Measurements from ENCODE around the gene RHOBTB3.
A peak's percentile ranks its signal among the peaks of the same experiment; 100 is the strongest.

Gene RHOBTB3

DNA sequence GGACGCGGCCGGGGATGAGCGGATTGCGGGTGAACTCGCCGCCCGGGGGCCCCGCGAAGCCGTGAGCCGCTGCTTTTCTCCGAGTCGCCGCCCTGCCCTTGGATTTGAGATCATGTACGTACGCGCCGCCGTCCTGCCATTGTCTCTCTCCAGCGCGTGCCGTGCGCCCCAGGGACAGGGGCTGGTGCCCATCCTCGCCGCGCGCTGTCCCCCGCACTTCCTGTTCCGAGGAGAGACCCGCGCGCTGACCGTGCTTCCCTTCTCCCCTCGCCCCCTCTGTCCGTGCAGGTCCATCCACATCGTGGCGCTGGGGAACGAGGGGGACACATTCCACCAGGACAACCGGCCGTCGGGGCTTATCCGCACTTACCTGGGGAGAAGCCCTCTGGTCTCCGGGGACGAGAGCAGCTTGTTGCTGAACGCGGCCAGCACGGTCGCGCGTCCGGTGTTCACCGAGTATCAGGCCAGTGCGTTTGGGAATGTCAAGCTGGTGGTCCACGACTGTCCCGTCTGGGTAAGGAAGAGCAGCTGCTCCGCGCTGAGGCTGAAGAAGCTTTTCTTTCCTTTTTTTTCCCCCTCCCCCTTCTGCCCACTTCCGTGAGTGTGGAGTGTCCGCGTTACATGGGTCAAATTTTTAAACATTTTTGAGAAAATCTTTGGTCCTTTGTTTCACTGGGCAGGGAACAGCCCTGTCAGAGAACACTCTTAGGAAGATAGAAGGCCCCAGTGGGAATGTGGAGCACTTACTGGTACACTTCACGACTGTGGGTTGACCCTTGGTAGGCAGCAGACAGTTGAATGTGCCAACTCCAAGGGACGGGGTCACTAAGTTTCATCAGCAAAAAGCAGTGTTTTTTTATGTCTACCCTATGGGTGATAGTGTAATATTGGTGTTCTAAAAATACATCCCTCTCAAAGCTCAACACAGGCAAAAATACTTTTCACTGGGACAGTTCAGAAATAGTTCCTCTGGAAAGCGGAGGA is 727 bp downstream of the RHOBTB3 start:
- DNase-seq (ENCODE audit: low read depth), result peak; percentile 62

GRCh38 chr5:95733107-95733665 is 2.0 kb downstream of the RHOBTB3 start:
- DNase-seq (ENCODE audit: low read depth), result no peak

DNA sequence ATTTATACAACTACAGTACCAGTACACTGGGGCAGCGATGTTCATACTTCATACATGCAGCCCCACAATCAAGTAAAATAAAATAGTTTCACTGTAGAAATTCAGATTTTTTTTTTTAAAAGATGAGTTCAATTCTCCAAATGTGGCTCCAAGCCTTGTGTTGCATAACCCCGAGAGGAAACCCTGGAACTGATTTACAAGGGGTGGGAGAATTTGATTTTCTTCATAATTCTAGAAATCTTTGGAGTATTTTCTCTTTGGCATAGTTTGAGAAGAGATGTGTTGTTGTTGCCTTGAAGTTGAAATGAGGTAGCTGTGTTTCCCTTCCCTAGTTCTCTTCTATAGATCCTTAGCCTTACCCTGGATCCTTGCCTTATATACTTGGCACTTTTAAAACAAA is 3.1 kb downstream of the RHOBTB3 start:
- DNase-seq (ENCODE audit: low read depth), result no peak

- DNase-seq (ENCODE audit: low read depth), result no peak
Observed at GRCh38 chr5:95734906-95735305, 3.8 kb downstream of the RHOBTB3 start.

GRCh38 chr5:95735406-95735805 is 4.3 kb downstream of the RHOBTB3 start:
- DNase-seq (ENCODE audit: low read depth), result no peak

DNA sequence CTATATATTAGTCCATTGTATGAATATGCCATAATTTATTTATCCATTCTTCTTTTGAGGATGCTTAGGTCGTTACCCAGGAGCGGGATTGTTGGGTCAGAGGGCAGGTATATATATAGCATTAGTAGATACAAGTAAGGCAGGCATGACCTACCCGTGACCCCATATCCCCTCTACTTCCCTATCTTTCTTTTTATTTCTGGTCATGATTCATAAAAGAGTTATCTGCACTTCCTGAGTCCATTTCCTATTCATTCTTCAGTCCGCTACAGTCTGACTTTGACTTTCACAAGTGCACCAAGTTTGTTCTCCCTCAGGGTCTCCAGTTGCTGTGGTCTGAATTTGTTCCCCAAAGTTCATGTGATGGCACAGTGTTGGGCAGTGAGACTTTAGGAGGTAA is 6.9 kb downstream of the RHOBTB3 start:
- no peak for DNase-seq (ENCODE audit: low read depth)

DNA sequence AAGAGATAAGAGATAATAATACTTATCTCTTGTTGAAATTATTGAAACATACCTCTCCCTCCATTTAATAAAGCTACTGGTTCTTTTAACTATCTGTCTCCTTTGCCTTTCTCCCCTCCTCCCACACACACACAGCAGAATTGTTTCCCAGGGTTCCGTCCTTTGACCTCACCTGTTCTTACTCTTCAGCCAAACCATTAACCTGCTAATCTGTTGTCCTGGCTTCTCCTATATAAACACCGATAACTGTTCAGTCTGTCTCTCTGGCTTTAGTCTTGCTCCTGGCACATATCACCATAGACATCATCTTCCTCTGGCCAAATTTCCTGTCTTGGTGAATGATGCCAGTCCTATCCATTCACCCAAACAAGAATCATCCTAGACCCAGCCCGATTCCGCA is 7.7 kb downstream of the RHOBTB3 start:
- no peak for DNase-seq (ENCODE audit: low read depth)

DNA sequence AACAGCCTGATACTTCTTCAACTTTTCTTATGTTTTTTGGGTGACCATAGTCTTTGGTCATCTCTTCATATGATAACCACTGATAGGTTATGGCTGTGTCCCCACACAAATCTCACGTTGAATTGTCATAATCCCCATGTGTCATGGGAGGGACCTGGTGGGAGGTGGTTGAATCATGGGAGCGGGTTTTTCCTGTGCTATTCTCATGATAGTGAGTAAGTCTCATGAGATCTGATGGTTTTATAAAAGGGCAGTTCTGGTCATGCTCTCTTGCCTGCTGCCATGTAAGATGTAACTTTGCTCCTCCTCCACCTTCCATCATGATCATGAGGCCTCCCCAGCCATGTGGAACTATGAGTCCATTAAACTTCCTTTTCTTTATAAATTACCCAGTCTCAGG is 8.7 kb downstream of the RHOBTB3 start:
- no peak for DNase-seq (ENCODE audit: low read depth)

- DNase-seq (ENCODE audit: low read depth), result no peak
Observed at GRCh38 chr5:95741458-95741857, 10.3 kb downstream of the RHOBTB3 start.

DNA sequence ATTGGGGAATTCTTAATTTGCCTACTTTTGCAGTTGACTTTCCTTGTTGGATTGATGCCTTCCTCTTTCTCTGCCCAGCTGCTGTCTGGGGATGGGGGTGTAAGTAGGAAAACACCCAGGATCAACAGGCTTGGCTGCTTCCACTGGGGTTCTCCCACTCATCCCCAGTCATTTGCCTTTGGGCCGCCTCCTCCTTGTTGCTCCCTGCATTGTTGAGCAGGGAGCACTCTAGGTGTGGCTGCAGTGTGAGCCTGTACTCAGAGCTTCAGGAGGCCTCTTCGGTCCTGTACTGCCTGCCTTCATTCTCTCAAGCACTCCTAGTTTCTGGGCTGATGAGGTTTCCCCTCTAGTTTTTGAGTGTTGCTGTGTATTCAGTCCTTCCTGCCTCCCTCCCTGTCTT is 12.1 kb downstream of the RHOBTB3 start:
- DNase-seq (ENCODE audit: low read depth), result no peak

GRCh38 chr5:95743877-95744276 is 12.7 kb downstream of the RHOBTB3 start:
- DNase-seq (ENCODE audit: low read depth), result no peak

DNA sequence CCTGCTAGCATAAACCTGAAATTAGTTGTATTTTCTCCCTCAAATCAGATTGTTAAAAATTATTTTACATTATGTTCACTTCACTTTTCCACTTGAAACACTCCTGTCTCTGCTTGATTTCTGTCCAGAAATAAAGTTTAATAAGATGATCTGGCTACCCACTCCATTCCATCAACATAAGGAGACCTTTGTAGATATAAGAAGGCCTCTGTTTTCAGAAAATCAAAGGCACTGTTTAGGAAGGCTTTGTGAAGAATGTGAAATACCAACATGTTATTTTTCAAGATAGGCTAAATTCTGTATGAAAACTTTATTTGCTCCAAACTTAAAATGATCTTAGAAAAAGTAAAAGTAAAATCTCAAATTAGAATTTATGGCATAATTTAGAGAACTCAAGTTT is 15.1 kb downstream of the RHOBTB3 start:
- DNase-seq (ENCODE audit: low read depth), result no peak

- DNase-seq (ENCODE audit: low read depth), result no peak
Observed at GRCh38 chr5:95746722-95747679, 15.9 kb downstream of the RHOBTB3 start.

DNA sequence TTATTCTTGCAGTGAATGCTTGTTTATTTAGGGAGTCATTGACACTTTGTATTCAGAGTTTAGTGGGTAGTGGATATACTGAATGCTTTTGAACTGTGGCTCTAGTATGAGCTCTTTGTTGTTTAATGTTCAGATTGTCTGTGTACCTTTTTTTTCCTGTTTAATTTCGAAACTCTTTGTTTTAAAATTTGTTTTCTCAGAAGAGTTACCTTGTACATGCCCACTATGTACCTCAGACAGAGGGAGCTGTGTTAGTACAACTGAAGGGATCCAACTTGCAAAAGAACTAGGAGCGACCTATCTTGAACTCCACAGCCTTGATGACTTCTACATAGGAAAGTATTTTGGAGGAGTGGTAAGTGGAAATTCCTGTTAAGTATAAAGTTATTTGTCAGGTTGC is 17.0 kb downstream of the RHOBTB3 start:
- no peak for DNase-seq (ENCODE audit: low read depth)

GRCh38 chr5:95754545-95754944 is 23.4 kb downstream of the RHOBTB3 start:
- DNase-seq (ENCODE audit: low read depth), result no peak

DNA sequence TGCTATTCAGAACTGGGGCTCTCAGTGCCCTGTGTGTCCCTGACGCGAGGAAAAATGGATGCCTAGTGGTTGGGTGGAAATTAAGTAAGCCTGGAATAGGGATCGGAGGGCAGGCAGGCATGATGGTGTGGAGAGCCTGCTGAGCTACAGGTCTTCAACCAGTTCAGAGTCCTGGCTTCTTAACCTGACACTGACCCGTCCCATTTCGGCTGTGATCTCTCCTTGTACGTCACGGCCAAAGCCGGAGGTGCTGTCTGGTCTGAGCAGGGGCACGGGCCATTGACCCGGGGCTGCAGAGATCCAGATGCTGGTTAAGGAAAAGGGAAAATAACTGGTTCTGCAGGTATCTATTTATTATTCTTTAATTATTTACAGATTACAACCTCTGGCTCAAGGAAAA is 27.9 kb downstream of the RHOBTB3 start:
- no peak for DNase-seq (ENCODE audit: low read depth)

DNA sequence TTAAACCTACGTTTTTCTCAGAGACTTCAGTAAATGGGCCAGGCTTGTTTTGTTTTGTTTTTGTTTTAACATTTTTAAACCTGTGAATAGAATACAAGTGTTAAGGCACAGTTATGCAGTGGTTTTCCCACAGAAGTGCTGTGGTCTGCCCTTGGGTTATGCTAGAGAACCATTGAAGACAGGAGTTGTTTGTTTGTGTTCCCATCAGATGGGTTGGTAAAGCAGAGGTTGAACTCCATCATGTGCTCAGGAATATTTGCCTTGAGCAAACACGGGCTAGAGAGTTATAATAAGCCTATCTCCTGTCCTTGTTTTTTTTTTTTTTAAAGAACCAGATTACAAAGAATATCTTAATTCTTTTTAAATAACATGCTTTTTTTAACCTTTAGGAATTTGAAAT is 28.5 kb downstream of the RHOBTB3 start:
- DNase-seq (ENCODE audit: low read depth), result peak; percentile 74

- DNase-seq (ENCODE audit: low read depth), result peak; percentile 99
Observed at GRCh38 chr5:95760273-95761191, 29.4 kb downstream of the RHOBTB3 start.

GRCh38 chr5:95761771-95762651 is 30.9 kb downstream of the RHOBTB3 start:
- peak; percentile 78 for DNase-seq (ENCODE audit: low read depth)

- DNase-seq (ENCODE audit: low read depth), result no peak
Observed at GRCh38 chr5:95762652-95763041, 31.5 kb downstream of the RHOBTB3 start.

Measured in EH (cell line).